Lower lobe of right lung (tissue), 2 donors: ENCODE data around the gene BPGM. TPM values are rescaled to one million over a fixed set of nuclear protein-coding genes. Genes with fewer than 3 reads are reported as not detected.

Source experiments
- ATAC-seq, 2 donors: fragments of 200-7000 bp; cut with Tn5 transposase; one replicate each; pipeline ENCODE4 v1.9.1; 2020 to 2022; ENCODE audit warnings: mild to moderate bottlenecking in 2 of 2, moderate library complexity in 2 of 2
- DNase-seq: peaks from one replicate; pipeline ENCODE4 v3.0.0-alpha.2; 2020
- H3K27ac ChIP-seq: fragments of 200-600 bp; one replicate; pipeline ENCODE4 v1.8.0; 2022
- H3K27me3 ChIP-seq: fragments of 200-600 bp; one replicate; pipeline ENCODE4 v1.8.0; 2022; ENCODE audit warnings: low read depth
- H3K36me3 ChIP-seq: fragments of 200-600 bp; one replicate; pipeline ENCODE4 v1.8.0; 2022; ENCODE audit warnings: mild to moderate bottlenecking
- H3K4me1 ChIP-seq: fragments of 200-600 bp; one replicate; pipeline ENCODE4 v1.8.0; 2022
- H3K4me3 ChIP-seq: fragments of 200-600 bp; one replicate; pipeline ENCODE4 v1.8.0; 2022; ENCODE audit warnings: mild to moderate bottlenecking
- H3K9me3 ChIP-seq: fragments of 200-600 bp; one replicate; pipeline ENCODE4 v1.8.0; 2022
- CTCF ChIP-seq: fragments of 200-600 bp; IDR thresholded peaks from one replicate; pipeline ENCODE4 v1.8.0; 2022; ENCODE audit warnings: antibody characterized with exemption, mild to moderate bottlenecking
- intact Hi-C: fragments of 100-400 bp; cut with DNase I; formaldehyde crosslinking; loops from one replicate; pipeline ENCODE4 v1.11.0; 2022
- total RNA-seq: library from RNA; stranded (reverse); fragmentation: NEBNext Ultra II Directional; extraction: Animal tissue kit (Norgen Biotek cat#: 25700); gene quantifications from one replicate; pipeline ENCODE4 v1.2.1, GENCODE V29; 2021
- donor health status: DM: no; HTN: yes; CAD: no; lungs with severe emphysema.

The BPGM gene
- total RNA-seq, 1 donor from 2014 or later = 16.9 TPM

GRCh38 chr7:134645478-134645877 lies 1.2 kb upstream of the BPGM start:
- Histone ChIP-seq H3K9me3 (no peaks in the 10 kb centered on the region), H3K4me3 (peak overlapping the region; percentile 83), H3K27me3 (no peaks in the 10 kb centered on the region), H3K27ac (peak overlapping the region; percentile 90), H3K36me3 (no peaks in the 10 kb centered on the region), H3K4me1 (peaks cover 26% of the 10 kb centered on the region)
- no peak for TF ChIP-seq CTCF
- ATAC-seq (no peak), DNase-seq (no peak)
- intact Hi-C loops = no loop called here

- Histone ChIP-seq H3K4me3 (peak overlapping the region; percentile 83), H3K4me1 (peaks cover 26% of the 10 kb centered on the region), H3K27me3 (no peaks in the 10 kb centered on the region), H3K9me3 (no peaks in the 10 kb centered on the region), H3K27ac (peak overlapping the region; percentile 90), H3K36me3 (no peaks in the 10 kb centered on the region)
- no peak for ATAC-seq
- no peak for DNase-seq
- intact Hi-C loops = no loop called here
- TF ChIP-seq CTCF = no peak
Measured at GRCh38 chr7:134645935-134646334, 718 bp upstream of the BPGM start.

GRCh38 chr7:134648456-134648855 lies 1.8 kb downstream of the BPGM start:
- H3K27ac ChIP-seq = no peak overlapping the region
- no peaks in the 10 kb centered on the region for H3K27me3 ChIP-seq
- intact Hi-C loops = no loop called here
- no peak overlapping the region for H3K4me3 ChIP-seq
- TF ChIP-seq CTCF = no peak
- no peaks in the 10 kb centered on the region for H3K36me3 ChIP-seq
- H3K4me1 ChIP-seq = peaks cover 26% of the 10 kb centered on the region
- ATAC-seq (no peak), DNase-seq (no peak)
- H3K9me3 ChIP-seq = no peaks in the 10 kb centered on the region

DNA sequence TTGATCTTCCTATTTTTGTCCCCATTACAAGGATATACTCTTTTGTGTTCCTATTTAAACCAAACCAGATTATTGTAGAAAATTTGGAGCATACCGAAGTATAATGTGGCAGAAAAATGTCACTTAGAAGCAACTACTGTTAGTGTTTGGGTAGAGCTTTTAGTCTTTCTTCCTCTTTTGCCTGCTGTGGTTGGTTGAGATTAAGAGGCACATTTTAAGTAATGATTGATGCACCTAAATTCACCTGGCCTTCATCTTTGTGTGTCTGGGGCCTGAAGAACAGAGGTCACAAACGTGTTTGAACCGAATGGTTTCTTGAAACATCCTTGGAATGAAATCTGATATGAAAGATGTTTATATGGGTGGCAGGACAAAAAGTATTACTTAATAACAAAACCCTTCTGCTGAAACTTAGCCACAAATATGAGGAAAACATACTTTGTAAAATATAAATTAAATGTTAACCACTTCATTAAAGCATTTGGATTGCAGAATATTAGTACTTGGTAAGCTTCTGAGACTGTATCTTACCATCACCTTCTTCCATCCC lies 2.6 kb downstream of the BPGM start:
- no peak overlapping the region for H3K4me3 ChIP-seq
- no peak for DNase-seq
- peaks cover 26% of the 10 kb centered on the region for H3K4me1 ChIP-seq
- H3K9me3 ChIP-seq = no peaks in the 10 kb centered on the region
- TF ChIP-seq CTCF = no peak
- no peak overlapping the region for H3K27ac ChIP-seq
- no peaks in the 10 kb centered on the region for H3K27me3 ChIP-seq
- ATAC-seq = no peak
- no peaks in the 10 kb centered on the region for H3K36me3 ChIP-seq
- intact Hi-C loops = no loop called here

- Histone ChIP-seq H3K4me3 (no peak overlapping the region), H3K9me3 (no peaks in the 10 kb centered on the region), H3K27ac (no peak overlapping the region), H3K4me1 (peaks cover 15% of the 10 kb centered on the region), H3K36me3 (no peaks in the 10 kb centered on the region), H3K27me3 (no peaks in the 10 kb centered on the region)
- TF ChIP-seq CTCF = no peak
- intact Hi-C loops = no loop called here
- ATAC-seq = no peak
- no peak for DNase-seq
Measured at GRCh38 chr7:134651991-134652390, 5.3 kb downstream of the BPGM start.
